ENCODE measurements around the gene C8A.

C8A gene

GRCh38 chr1:56897150-56898004 is 42.8 kb downstream of the C8A start:
- DNase-seq: no peak

DNA sequence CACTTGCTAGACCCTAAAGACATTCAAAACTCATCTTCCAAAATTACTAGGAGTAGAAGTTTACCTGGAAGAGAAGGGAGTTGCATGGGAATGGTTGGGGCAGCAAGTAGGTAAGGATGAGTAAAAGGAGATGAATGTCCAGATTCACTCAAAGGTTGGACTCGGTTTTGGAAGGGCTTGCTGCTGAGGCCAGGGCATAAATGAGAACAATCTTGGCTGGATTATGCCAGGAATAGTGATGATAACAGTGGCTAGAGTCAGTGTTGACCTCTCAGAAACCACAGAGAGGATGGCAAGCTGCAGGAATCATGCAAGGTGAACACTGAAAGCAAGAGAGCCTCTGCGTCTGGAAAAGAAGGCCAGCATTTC is 43.4 kb downstream of the C8A start:
- no peak for DNase-seq

GRCh38 chr1:56898879-56899278 is 44.3 kb downstream of the C8A start:
- DNase-seq: no peak

- no peak for DNase-seq
Measured at GRCh38 chr1:56901716-56902115, 47.1 kb downstream of the C8A start.

DNA sequence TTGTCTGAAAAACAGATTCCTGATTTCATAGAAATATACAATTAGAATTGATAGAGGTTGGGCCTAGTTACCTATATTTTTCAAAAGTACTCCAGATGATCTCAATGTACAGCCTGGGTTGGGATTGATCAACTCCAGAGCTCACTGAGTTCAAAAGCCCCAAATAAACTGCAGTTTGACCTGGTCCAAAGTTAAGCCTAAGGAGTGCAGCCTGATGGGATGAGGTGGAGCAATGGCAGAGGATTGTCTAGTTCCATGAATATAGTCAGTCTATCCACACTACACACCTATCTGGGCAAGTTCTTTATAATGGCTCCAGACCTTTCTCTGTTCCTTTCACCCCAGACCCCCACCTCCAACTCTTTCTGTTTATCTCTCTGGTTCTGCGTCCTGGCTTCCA is 49.2 kb downstream of the C8A start:
- DNase-seq: no peak

DNA sequence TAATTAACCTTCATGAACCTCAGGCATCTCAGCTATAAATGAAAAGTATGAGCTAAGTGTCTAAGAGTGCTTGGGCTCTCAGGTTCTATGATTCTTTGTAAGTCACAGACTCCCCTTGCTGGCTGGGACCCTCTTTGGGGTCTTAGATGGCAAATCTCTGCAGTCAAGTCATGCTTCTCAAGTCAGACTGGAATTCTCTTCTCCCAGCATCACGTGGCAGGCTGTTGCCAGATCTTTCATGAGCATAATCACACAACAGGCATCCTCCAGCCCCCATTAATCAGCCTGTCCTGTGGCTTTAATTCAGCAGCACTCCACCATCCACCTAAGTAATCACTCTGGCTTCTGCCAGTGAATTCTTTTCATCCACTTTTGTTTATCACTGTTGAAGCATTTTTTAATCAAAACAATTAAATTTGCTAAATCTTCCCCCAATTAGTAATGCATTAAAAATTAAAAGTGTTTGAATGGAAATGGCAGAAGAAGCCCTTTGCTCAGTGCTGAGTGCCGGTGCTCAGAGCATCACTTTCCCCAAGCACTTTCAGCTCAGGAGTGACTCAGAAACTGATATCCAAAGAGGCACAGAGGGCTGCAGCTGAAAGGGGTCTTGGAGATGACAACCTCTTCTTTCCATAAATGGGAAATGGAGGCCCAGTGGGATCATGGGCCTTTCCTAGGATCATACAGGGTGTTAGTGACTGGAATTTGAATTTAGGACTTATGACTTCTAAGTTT is 50.2 kb downstream of the C8A start:
- no peak for DNase-seq

GRCh38 chr1:56905667-56906066 is 51.1 kb downstream of the C8A start:
- no peak for DNase-seq

DNA sequence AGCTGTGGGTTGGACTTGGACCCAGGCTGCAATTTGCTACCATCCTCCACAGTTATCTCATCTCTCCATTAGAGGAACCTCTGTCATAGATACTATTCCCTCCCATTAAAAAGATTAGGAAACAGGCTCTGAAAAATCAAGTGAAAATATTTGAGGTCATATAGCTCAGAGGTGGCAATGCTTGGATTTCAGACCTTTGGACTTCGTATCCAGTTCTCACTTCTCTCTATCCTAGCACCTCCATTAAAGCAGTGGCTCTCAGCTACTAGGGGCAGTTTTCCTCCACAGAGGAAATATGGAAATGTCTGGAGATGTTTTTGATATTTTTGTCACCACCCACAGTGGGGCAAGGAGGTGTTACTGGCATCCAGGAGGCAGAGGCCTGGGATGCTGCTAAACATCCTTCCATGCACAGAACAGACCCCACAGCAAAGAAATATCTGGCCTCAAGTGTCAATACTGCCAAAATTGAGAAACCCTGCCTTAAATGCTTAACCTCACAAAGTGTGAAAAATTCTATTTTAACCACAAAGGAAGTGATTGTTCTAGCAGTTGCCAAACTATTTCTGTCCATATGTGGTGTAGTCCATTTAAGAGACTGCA is 54.1 kb downstream of the C8A start:
- no peak for DNase-seq

DNA sequence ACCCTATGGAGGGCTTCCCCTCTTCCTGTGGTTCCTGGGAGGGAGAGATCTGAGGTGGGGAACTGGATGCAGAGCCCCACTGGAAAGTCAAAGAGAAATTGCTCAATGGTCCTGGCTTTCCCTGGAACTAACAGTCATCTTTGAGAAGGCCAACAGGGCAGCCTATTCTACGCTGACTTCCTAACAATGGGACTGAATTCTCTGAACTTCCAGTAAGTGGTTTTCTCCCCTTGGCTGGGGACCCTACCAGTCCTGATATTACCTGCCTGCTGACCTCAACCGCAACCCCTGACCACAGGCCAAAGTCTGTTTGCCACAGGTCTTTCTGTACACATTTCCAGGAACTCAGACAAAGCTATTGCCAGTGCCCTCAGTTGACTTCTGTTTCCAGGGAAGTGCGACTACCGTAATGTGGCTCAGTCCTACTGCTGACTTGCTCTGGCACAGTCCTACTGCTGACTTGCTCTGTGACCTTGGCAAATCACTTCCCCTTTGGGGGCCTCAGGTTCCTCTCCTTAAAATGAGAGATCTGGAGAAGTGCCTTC is 55.9 kb downstream of the C8A start:
- DNase-seq: no peak

DNA sequence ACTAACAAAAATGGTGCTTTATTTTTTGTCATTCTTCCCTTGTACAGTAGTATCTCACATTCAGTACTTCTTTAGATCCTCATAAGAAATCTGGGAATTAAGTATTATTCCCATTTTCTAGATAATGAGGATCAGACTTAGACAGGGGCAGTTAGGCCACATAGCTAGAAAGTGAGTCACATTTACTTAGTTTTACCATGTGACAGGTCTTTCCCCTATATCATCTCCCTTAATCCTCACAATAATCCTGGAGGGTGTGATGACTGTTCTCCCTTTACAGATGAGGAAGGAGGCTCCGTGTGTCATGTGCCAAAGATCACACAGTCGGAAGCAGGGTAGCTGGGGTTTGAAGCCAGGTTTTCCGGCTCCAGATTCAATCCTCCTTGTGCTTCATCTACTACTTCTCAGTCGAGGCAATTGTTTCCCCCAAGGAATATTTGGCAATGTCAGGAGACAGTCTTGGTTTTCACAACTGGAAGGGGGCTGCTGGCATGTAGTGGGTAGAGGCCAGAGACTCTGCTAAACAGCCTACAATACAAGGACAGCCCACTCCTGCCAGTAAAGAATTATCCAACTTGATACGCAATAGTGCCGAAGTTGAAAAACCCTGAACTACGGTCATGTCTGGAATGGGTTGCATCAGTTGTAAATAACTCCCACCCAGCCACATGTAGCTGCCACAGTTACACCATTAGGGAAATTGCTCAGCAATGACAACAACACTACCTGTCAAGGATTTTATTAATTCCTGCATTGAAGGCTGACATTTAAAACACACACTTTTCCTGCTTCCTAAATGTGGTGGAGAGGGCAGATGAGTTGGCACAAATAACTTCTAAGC is 56.7 kb downstream of the C8A start:
- no peak for DNase-seq

DNA sequence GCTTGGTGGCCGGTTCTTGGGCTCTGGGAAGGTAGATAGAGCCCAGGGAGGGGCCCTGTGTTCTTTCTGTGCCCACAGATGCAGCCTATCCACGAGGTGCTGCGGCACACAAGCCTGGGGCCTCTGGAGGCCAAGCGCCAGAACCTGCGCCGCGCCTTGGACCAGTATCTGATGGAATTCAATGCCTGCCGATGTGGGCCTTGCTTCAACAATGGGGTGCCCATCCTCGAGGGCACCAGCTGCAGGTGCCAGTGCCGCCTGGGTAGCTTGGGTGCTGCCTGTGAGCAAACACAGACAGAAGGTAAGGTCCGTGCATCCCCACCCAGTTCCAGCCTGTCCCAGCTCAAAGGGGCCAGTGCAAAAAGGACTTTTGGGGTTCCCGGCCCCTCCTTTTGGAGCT is 57.7 kb downstream of the C8A start:
- no peak for DNase-seq

DNA sequence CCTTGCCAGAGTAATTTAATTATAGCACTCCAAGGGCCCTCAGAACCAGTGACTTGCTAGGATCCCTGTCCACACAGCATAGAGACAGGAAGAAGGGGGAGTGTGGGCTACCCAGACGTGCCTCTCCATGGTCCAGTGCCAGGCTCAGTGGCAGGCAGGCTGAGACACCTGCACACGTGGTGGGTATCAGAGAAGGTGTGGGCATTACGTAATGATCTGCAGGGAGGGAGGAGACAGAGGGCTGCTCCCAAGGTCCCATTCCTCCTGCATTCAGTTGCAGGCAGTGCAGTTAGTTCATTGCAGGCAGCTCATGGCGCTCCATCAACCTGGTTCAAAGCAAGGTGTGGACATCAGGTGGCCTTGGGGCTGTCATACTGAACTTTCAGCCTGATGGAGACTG is 61.4 kb downstream of the C8A start:
- no peak for DNase-seq

GRCh38 chr1:56916630-56917029 is 62.0 kb downstream of the C8A start:
- no peak for DNase-seq

DNA sequence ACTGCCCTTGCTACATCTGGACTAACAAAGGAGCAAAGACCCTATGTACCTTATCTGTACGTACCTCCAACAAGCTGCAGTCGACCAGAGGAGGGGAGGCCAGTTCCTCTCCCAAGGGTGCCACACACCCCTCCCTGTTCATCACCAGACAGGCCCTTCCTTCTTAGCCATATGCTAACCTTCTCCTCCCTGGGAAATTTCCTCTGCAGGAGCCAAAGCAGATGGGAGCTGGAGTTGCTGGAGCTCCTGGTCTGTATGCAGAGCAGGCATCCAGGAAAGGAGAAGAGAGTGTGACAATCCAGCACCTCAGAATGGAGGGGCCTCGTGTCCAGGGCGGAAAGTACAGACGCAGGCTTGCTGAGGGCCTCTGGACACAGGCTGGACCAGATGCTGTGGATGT is 62.8 kb downstream of the C8A start:
- no peak for DNase-seq

GRCh38 chr1:56920591-56921001 is 66.0 kb downstream of the C8A start:
- DNase-seq: no peak

DNA sequence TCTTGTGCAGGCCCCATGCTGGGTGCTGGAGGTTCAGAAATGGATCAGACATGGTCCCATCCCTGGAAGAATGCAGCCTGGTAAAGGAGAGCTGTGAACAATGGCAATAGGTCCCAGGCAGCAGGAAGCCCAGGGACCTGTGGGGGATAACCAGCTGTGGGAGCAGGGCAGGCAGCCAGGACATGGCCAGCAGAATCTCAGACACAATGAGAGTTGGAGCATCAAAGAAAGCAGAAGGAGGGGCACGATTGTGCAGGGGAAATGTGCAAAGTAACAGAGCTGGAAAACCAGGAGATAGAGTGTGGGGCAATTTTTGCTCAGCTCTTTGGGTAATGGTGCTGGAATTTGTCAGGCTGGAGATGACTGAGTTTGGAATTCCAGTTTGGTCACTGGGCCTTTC is 66.9 kb downstream of the C8A start:
- DNase-seq: no peak

DNA sequence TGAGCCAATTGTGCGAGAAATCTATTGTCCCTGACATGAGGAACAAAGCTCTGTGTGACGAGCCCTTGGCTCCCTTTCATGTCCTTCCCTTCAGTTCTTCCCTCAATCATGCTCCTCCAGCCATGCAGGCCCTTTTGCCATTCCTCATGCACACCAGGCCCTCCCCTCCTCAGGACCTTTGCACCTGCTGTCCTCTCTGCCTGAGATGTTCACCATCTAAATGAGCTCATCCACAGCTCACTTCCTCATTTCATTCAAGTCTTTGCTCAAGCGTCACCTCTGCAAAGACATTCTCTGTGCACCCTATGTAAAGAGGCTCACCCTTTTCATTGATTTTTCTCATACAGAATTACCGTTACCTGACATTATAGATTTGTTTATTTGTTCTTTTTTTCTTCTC is 67.5 kb downstream of the C8A start:
- DNase-seq: no peak

GRCh38 chr1:56922507-56922906 is 67.9 kb downstream of the C8A start:
- no peak for DNase-seq

DNA sequence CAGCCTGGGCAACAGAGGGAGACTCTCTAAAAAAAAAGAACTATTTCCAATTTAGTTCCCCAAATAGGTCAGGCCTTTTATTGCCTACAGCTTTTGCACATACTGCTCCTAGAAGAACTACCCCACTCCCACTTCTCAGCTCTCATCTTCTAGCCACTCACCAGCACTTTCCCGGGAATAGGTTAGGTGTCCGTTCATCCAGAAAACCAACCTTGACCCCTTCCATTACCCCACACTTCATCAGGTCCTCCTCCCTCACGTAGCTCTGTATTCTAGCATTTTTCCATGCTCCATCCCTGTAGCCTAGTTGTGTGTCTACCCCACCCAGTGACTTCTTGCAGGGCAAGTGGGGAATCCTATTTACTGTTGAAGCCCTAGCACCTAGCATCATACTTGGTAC is 68.6 kb downstream of the C8A start:
- DNase-seq: no peak

- no peak for DNase-seq
Measured at GRCh38 chr1:56924116-56924515, 69.5 kb downstream of the C8A start.

GRCh38 chr1:56925193-56925592 is 70.6 kb downstream of the C8A start:
- DNase-seq: no peak

- no peak for DNase-seq
Measured at GRCh38 chr1:56927171-56927570, 72.6 kb downstream of the C8A start.

DNA sequence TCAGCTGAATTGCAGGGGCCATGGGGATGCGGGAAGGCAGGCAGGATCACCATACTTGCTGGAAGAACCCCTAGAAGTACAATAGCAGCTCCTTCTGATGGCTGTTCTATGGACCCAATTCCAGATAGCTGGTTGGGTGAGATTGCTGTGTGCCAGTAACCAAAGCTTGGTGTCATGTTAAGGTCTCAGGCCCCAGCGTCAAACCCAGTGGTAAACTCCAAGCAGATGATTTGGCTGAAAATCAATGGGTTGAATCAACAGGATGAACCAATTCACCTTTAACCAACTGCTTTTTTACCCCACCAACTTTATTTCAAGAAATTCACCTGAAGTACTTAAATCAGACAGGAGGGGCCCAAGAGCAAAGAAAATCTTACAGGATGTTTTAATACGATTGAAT is 73.4 kb downstream of the C8A start:
- no peak for DNase-seq

Measured in CD4-positive, alpha-beta T cell treated with Interleukin-4 for 1 hour (primary cell).